ENCODE results near the gene STAT1. TPM values are rescaled to one million over a fixed set of nuclear protein-coding genes. Genes with fewer than 3 reads are reported as not detected.

STAT1 gene
- total and polyA plus RNA-seq, 9 of the 15 experiments (the other 6 are each of a cell fraction or from before 2014, with no cell fraction given): 8.7 to 34.4 (median 26.8) TPM

GRCh38 chr2:191030521-191031154 is 16.7 kb upstream of the STAT1 start (continued):
- TF ChIP-seq RAD21 (CRISPR knock-in tag; conservative IDR thresholded peaks at IDR 0.05 in 1 of 2, IDR thresholded peaks at IDR 0.05 in 1 of 2) (peak; percentile 50 to 68), AFF4 (CRISPR knock-in tag; IDR thresholded peaks at IDR 0.05) (no peak), ARHGAP35 (IDR thresholded peaks at IDR 0.05; ENCODE audit: partially characterized antibody) (no peak), SRSF9 (IDR thresholded peaks at IDR 0.05; ENCODE audit: borderline replicate concordance, low read depth, low read length) (no peak), RBM34 (IDR thresholded peaks at IDR 0.05; ENCODE audit: borderline replicate concordance, insufficient read depth, low read length) (no peak), FOXK2 (conservative IDR thresholded peaks at IDR 0.05 in 1 of 2, IDR thresholded peaks at IDR 0.05 in 1 of 2; ENCODE audit: low read depth in 2 of 2) (peak in 1 of 2 experiments; percentile 37; a peak in 1 of 4 replicates), SIX5 (IDR thresholded peaks at IDR 0.05; ENCODE audit: borderline replicate concordance in 1 of 2, insufficient read depth in 1 of 2, low read depth in 1 of 2, low read length in 2 of 2) (no peak), CEBPG (CRISPR knock-in tag; IDR thresholded peaks at IDR 0.05) (no peak), CEBPG (tag; conservative IDR thresholded peaks at IDR 0.05 in 1 of 2, IDR thresholded peaks at IDR 0.05 in 1 of 2) (no peak)
- TF ChIP-seq, protein P1, sequence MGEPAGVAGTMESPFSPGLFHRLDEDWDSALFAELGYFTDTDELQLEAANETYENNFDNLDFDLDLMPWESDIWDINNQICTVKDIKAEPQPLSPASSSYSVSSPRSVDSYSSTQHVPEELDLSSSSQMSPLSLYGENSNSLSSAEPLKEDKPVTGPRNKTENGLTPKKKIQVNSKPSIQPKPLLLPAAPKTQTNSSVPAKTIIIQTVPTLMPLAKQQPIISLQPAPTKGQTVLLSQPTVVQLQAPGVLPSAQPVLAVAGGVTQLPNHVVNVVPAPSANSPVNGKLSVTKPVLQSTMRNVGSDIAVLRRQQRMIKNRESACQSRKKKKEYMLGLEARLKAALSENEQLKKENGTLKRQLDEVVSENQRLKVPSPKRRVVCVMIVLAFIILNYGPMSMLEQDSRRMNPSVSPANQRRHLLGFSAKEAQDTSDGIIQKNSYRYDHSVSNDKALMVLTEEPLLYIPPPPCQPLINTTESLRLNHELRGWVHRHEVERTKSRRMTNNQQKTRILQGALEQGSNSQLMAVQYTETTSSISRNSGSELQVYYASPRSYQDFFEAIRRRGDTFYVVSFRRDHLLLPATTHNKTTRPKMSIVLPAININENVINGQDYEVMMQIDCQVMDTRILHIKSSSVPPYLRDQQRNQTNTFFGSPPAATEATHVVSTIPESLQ (CRISPR knock-in tag; IDR thresholded peaks at IDR 0.05): no peak

Data from K562 (cell line).